GM18508 (cell line): ENCODE results near the gene SDHA.
A peak's percentile ranks its signal among the peaks of the same experiment; 100 is the strongest.

Experiments used
- ATAC-seq: cut with Tn5 transposase; IDR thresholded peaks from one replicate; pipeline ENCODE4 v1.9.1; 2021; ENCODE audit warnings: moderate number of reproducible peaks; ENCODE audit not compliant: insufficient read depth, unreplicated experiment

SDHA gene

GRCh38 chr5:185095-186070, 32.7 kb upstream of the SDHA start:
- ATAC-seq: no peak

DNA sequence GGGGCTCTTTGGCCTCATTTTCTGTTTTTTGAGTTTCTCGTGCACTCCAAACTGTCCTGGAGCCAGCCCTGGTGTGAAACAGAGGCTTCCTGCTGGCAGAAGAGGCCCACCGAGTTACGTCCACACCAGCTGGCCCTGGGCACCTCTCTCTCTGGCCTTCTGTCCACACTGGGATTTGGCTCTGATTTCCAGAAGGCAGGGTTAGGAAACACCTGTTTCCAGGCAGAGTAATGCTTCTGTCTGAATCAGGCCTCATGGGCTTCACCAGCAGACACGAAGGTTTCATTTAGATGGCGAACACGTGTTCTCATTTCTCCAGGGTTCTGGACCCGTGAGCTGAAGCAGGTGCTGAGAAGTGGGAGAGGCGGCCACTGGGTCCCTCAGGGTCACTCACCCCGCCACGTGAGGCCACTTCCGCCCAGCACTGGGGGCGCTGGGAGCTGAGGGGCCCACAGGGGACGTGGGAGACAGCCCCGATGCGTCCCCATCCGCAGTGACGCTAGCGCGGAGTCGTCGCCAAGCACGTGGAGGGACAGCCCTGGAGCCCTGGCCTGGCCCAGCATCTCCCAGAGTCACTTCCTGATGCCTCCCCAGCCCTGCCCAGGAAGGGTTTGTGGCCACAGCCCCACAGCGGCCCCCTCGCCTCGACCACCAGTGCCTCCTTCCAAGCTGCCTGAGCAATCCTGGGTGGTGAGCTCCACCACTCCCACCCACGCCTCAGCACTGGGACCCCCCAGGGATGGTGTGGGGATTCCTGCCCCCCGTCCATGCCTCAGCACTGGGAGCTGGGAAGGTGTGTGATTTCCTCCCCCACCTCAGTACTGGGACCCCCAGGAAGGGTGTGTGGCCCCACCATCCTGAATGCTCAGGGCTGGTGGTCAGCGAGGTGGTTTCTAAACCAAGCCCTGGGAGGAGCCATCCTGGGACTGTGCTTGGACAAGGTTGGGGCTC, 31.8 kb upstream of the SDHA start:
- no peak for ATAC-seq

- no peak for ATAC-seq
Measured at GRCh38 chr5:187042-187431, 31.1 kb upstream of the SDHA start.

- ATAC-seq: no peak
Measured at GRCh38 chr5:187617-188451, 30.3 kb upstream of the SDHA start.

DNA sequence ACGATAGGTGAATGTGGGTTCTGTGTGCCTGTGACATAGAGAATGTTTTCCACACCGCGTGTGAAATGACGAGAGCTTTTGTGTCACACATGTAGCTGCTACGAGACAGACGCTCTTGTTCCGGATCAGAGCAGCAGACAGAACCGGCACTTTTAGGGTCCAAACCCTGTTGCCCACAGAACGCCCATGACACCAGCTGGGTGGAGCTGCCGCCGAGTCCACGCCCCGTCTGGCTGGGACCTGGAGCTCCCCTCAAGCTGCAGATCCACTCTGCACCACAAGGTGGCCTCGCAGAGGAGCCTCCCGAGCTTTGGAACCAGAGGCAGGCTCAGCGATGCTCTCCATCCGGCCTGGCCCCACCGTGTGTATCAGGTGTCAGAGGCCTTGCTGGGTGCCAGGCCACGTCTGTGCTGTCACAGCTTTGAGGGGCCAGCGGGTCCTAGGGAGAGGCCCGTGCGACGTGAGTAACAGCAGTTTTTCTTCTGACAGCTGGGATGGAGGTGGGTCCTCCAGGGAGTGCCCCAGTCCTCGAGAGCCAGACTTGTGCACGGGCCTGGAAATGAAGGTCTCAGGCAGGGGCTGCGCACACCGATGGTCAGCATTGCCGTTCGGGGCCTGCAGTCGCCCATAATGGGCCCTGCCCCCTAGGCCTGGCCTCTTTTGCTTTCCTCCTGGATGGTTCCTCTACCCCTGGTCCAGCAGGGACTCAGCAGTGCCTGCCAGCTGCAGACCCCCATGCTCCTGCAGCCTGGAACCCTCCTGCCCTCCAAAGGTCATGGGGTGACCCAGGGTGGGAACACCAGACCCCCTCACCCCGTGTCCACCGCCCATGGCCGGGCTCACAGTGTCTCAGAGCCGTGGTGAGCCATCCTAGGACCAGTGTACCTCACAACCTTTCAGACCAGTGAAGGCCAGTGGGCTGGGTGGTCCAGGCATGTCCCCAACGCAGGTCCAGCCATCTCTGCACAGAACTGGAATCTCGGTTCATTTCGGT, 29.3 kb upstream of the SDHA start:
- ATAC-seq: peak; percentile 67

- no peak for ATAC-seq
Measured at GRCh38 chr5:189486-189885, 28.6 kb upstream of the SDHA start.

DNA sequence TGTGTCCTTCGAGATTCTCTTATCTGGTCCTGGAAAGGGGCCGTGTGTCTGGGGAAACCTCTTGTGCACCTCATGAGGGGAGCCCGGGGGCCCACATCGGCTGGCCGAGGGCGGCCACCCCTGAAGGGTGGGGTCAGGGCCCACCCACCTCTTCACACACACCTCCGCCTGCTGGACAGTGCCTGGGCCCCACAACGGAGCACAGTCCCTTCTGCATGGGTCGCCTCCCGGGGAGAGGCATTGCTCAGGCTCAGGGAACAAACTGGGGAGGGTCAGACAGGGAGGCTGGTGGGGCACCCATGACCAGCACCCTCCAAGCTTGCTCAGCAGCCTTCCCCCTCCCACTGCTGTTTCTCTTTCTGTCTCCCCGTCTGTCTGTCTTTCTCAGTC, 28.1 kb upstream of the SDHA start:
- no peak for ATAC-seq

GRCh38 chr5:190366-191035, 27.6 kb upstream of the SDHA start:
- ATAC-seq: no peak

DNA sequence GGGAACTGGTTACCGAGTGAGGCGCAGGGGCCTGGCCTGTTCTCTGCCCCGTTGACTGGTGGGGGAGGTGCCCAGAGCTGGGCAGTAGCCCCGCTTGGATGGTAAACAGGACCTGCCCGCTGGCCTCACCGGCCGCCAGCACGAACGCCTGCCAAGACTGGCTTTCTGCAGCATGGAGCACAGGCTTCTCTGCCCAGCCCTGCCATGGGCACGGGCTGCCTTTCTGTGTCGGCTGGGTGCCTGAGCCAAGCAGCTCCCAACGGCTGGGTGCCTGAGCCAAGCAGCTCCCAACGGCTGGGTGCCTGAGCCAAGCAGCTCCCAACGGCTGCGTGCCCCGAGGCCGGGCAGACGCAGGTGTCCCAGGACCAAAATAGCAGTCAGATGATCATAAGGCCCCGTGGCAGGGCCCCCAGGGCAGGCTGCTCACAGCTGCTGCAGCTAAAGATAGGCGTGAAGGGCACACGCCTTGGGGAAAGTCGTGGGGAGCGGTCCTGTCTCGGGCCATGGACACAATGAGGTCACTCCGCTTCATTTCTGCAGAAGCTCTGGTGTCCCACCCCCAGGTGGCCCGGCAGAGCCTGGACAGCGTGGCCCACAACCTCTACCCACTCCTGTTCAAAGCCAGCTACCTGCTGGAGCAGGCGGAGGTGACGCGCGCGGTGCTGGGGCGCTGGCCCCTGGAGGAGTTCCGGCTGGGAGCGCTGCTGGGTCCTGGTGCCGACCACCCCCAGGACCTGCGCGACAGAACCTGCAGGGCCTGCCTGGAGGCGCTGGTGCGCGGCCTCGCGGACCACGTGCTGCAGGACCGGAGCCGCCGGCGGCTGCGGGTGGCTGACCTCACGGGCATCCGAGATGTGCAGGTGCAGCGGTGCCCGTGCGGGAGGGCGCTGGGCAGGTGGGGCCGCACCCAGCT, 26.8 kb upstream of the SDHA start, which contains the start of gene LRRC14B:
Gene LRRC14B (plus strand): TSS at position 460 of the 913 bp plus-strand sequence. CDS start 44 bp downstream, at position 504.
- no peak for ATAC-seq

DNA sequence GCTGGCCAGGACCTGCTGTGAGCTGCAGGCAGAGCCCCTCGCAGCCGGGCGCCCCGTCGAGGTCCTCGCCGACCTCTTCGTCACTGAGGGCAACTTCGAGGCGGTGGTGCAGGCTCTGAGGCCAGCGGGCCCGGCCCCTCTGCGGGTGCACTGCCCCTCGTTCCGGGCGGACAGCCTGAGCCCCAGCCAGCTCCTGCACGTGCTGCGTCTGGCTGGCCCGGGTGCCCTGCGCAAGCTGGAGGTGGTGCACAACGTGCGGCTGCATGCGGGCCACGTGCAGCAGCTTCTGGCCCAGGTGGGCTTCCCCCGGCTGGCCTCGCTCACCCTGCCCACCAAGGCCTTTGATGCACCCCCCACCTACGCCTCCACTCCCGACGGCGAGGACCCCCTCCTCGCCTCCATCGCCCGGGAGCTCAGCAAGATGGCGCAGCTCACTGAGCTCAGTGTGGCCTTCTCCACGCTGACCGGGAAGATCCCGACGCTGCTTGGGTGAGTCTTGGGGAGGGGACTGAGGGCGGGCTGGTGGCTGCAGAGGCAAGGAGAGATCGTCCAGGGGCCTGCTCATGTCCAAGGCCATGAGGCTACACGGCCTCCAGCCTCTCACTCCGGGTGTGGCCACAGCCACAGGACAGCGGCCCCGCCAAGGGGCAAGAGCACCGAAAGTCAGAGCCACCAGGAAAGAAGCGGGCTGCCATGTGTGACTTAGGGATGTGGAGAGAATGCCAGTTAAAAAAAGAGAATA, 26.0 kb upstream of the SDHA start:
- no peak for ATAC-seq

- ATAC-seq: no peak
Measured at GRCh38 chr5:192691-192969, 25.5 kb upstream of the SDHA start.

DNA sequence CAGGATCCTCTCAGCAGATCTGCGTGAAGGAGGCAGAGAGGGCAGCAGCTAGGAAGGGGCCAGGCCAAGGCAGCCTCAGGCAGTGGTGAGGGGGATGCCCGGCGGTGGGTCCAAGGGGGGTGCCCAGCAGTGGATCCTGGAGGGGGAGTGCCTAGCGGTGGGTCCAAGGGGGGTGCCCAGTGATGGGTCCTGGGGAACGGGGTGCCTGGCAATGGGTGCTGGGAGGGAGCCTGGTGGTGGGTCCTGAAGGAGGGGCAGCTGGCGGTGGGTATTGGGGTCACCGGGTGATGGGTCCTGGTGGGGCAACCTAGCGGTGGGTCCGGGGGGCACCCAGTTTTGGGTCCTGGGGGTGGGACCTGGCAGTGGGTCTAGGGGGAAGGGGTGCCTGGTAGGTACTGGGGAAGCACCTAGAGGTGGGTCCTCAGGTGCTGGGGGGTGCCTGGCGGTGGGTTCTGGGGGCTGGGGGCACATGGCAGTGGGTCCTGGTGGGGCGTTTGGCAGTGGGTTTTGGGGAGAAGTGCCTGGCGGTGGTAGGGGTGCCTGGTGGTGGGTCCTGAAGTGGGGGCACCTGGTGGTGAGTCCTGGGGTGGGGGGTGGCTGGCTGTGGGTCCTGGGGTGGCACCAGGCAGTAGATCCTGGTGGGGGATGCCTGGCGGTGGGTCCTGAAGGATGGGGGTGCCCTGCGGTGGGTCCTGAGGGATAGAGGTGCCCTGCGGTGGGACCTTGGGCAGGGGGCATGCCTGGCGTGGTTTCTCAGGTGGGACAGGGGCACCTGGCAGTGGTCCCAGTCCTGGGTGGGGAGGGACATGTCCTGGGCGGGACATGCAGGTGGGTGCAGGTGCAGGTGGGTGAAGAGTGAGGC, 24.9 kb upstream of the SDHA start:
- no peak for ATAC-seq

- no peak for ATAC-seq
Measured at GRCh38 chr5:194102-194501, 24.0 kb upstream of the SDHA start.

- ATAC-seq: no peak
Measured at GRCh38 chr5:194603-195209, 23.4 kb upstream of the SDHA start.

- ATAC-seq: no peak
Measured at GRCh38 chr5:195401-196160, 22.5 kb upstream of the SDHA start.
